GM18498 (cell line): ENCODE results near the gene ADGRD1.

Experiments
- ATAC-seq: cut with Tn5 transposase; IDR thresholded peaks from one replicate; pipeline ENCODE4 v1.9.1; 2021; ENCODE audit warnings: mild to moderate bottlenecking, moderate library complexity; ENCODE audit not compliant: unreplicated experiment

Gene ADGRD1

GRCh38 chr12:131052063-131052781, 98.5 kb downstream of the ADGRD1 start:
- no peak for ATAC-seq

- ATAC-seq: no peak
Measured at GRCh38 chr12:131052929-131053328, 99.2 kb downstream of the ADGRD1 start.

- ATAC-seq: no peak
Measured at GRCh38 chr12:131053567-131053966, 99.9 kb downstream of the ADGRD1 start.

- ATAC-seq: no peak
Measured at GRCh38 chr12:131054345-131055092, 100.8 kb downstream of the ADGRD1 start.

- ATAC-seq: no peak
Measured at GRCh38 chr12:131055093-131055465, 101.4 kb downstream of the ADGRD1 start.

GRCh38 chr12:131055596-131056233, 102.0 kb downstream of the ADGRD1 start:
- no peak for ATAC-seq

- no peak for ATAC-seq
Measured at GRCh38 chr12:131056626-131057025, 102.9 kb downstream of the ADGRD1 start.

GRCh38 chr12:131057211-131057721, 103.6 kb downstream of the ADGRD1 start:
- ATAC-seq: no peak

GRCh38 chr12:131057722-131058515, 104.2 kb downstream of the ADGRD1 start:
- no peak for ATAC-seq

- ATAC-seq: no peak
Measured at GRCh38 chr12:131058700-131059099, 105.0 kb downstream of the ADGRD1 start.

- no peak for ATAC-seq
Measured at GRCh38 chr12:131060011-131060703, 106.5 kb downstream of the ADGRD1 start.

GRCh38 chr12:131061041-131061806, 107.5 kb downstream of the ADGRD1 start:
- ATAC-seq: no peak

- ATAC-seq: no peak
Measured at GRCh38 chr12:131063413-131063812, 109.7 kb downstream of the ADGRD1 start.

- no peak for ATAC-seq
Measured at GRCh38 chr12:131063960-131064359, 110.3 kb downstream of the ADGRD1 start.

GRCh38 chr12:131065279-131065678, 111.6 kb downstream of the ADGRD1 start:
- ATAC-seq: no peak

- no peak for ATAC-seq
Measured at GRCh38 chr12:131065801-131066200, 112.1 kb downstream of the ADGRD1 start.

GRCh38 chr12:131066207-131066885, 112.6 kb downstream of the ADGRD1 start:
- ATAC-seq: no peak

- ATAC-seq: no peak
Measured at GRCh38 chr12:131066886-131067490, 113.3 kb downstream of the ADGRD1 start.
